ENCODE measurements around the gene KRT75.

KRT75 gene

GRCh38 chr12:52439845-52440244 is 5.7 kb upstream of the KRT75 start:
- DNase-seq (ENCODE audit: low read depth in 2 of 2) = no peak

GRCh38 chr12:52439420-52439819 is 5.2 kb upstream of the KRT75 start:
- DNase-seq (ENCODE audit: low read depth in 2 of 2) = no peak

GRCh38 chr12:52438305-52439301 is 4.4 kb upstream of the KRT75 start:
- DNase-seq (ENCODE audit: low read depth in 2 of 2) = no peak

GRCh38 chr12:52437508-52437907 is 3.3 kb upstream of the KRT75 start:
- no peak for DNase-seq (ENCODE audit: low read depth in 2 of 2)

GRCh38 chr12:52436828-52437474 is 2.8 kb upstream of the KRT75 start:
- no peak for DNase-seq (ENCODE audit: low read depth in 2 of 2)

- DNase-seq (ENCODE audit: low read depth in 2 of 2) = no peak
These were observed 2.0 kb upstream of the KRT75 start for GRCh38 chr12:52436000-52436827.

- no peak for DNase-seq (ENCODE audit: low read depth in 2 of 2)
These were observed 1.5 kb upstream of the KRT75 start for GRCh38 chr12:52435659-52435999.

GRCh38 chr12:52434760-52435530 is 774 bp upstream of the KRT75 start:
- DNase-seq (ENCODE audit: low read depth in 2 of 2) = no peak

- no peak for DNase-seq (ENCODE audit: low read depth in 2 of 2)
These were observed 580 bp downstream of the KRT75 start for GRCh38 chr12:52433501-52434080.

GRCh38 chr12:52432559-52433207 is 1.5 kb downstream of the KRT75 start:
- DNase-seq (ENCODE audit: low read depth in 2 of 2) = no peak

GRCh38 chr12:52428121-52428520 is 6.0 kb downstream of the KRT75 start:
- no peak for DNase-seq (ENCODE audit: low read depth in 2 of 2)

- no peak for DNase-seq (ENCODE audit: low read depth in 2 of 2)
These were observed 7.1 kb downstream of the KRT75 start for GRCh38 chr12:52427083-52427482.

- DNase-seq (ENCODE audit: low read depth in 2 of 2) = no peak
These were observed 8.1 kb downstream of the KRT75 start for GRCh38 chr12:52426034-52426433.

GRCh38 chr12:52425466-52425865 is 8.7 kb downstream of the KRT75 start:
- no peak for DNase-seq (ENCODE audit: low read depth in 2 of 2)

- no peak for DNase-seq (ENCODE audit: low read depth in 2 of 2)
These were observed 10.3 kb downstream of the KRT75 start for GRCh38 chr12:52423661-52424500.

- DNase-seq (ENCODE audit: low read depth in 2 of 2) = no peak
These were observed 11.1 kb downstream of the KRT75 start for GRCh38 chr12:52423035-52423434.

- no peak for DNase-seq (ENCODE audit: low read depth in 2 of 2)
These were observed 14.5 kb downstream of the KRT75 start for GRCh38 chr12:52419656-52420055.

- no peak for DNase-seq (ENCODE audit: low read depth in 2 of 2)
These were observed 15.5 kb downstream of the KRT75 start for GRCh38 chr12:52418576-52419110.

- DNase-seq (ENCODE audit: low read depth in 2 of 2) = no peak
These were observed 16.4 kb downstream of the KRT75 start for GRCh38 chr12:52417740-52418139.
